ENCODE measurements around the gene SH3GLB1.

SH3GLB1 gene

DNA sequence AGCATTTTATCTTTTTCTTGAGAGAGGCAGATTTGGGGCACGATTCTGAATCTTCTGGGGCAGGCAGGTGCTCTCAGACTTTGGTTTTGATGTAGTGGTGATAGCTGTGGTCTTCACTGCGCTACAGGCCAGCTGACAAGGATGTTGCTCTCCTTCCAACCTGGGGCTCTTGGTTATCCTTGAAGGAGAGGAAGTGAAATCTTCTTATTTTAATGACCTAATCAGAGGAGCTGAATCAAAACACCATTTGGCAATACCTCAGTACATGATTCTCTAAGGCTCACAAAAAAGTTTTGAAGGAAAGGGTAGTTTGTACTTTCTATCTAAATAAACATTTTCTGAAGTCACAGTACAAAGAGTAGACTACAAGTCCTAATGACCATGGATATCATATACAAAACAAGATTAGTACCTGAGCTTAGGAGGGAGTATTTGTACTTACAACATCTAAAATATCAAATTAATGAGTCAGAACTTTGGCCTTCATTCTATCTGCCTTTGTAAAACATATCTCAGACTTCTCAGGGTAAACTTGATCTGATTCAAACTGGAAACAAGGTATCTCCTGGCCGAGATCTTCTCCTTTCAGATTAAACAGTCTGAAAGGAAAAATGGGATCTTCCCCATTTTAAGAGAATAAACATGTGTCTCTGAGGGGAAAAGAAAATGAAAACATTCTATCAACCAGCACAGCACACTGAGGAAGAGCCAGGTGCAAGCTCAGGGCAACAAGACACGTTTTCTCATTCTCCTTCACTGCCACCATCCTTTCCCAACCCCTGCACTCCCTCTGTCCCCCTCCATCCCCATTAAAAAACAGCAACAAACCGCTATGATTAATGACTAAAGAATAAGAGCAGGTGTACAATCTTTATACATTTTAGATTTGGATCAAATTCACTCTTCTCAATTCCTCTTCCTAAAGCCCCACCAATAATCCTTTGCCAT, 69.2 kb downstream of the SH3GLB1 start:
- no peak for DNase-seq (ENCODE audit: low read depth, low spot score)

DNA sequence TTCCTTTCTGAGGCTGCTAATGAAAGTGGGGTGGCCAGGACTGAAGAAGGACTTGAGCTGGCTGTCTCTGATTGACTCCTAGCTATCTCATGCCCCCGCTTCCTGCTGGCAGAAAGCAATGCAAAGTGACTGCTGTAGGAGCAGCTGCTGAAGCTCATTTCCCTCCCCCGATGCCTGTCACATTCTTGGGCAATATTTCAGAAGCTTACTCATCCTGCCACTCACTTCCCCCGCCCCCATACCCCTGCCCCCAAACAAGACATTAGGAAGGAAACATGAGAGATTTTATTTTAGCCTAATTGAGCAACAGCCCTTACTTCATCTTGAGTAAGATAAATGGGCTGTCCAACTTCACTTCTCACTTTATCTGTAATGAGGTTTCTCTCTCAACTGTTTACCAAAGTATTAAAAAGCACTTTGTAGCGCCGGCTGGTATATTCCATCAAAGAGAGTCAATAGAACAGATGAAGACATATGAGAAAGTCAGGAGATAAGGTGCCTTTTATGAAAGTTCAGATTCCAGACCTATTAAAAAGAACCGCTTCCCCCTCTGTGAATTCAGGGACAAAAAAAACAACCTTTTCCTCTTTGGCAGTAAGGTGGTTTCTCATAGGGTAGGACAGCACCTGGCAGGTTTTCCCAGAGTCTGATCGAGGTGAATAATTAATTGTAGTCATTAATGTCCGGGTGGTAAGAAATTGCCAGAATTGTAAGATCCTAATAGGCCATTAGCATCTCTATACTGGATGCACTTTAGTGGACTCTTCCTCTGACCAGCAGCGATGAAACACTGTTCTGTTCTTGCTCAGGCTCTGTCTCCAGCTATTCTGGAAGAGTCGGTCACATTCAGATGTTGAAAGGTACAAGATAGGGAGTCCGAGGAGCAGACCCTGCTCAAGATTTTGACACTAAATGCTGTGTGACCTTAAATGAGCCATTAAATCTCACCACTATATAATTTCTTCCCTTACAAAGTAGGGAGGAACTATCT, 70.2 kb downstream of the SH3GLB1 start:
- no peak for DNase-seq (ENCODE audit: low read depth, low spot score)

DNA sequence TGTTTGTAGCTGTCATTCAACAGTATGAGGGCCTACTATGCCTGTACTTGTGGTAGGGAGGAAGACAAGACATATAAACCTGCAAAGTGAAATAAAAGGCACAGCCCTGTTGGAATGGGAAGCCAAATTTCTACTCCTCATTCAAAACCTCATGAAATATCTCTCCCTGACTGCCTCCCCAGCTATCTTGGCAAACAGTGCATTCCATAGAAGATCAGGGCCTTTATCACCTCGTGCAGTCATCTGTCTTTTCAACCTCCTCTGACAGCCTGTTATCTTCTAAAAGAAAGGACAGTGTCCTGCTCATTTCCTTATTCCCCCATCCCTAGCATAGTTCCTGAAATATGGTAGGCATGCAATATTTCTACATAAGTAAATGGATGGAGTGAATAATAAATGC, 71.0 kb downstream of the SH3GLB1 start:
- DNase-seq (ENCODE audit: low read depth, low spot score), result no peak

DNA sequence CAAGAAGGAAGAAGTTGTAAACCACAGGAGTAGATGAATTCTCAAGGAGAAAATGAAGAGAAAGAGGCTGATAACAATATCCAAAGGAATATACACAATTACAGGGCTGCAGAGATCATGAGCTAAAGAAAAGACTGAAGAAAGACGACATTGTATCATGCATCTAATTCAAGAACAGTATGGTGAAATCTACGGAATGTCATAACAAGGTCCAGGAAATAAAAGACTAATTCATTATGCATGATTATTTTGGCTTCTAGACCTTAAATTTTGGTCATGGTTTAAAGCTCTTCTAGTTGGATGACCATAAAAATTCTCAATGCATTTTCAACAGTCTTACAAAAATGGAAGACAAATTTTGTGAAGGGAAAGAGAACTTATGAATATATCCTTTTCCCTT, 71.7 kb downstream of the SH3GLB1 start:
- DNase-seq (ENCODE audit: low read depth, low spot score), result no peak

- no peak for DNase-seq (ENCODE audit: low read depth, low spot score)
These were observed 74.3 kb downstream of the SH3GLB1 start for GRCh38 chr1:86778569-86779239.

- no peak for DNase-seq (ENCODE audit: low read depth, low spot score)
These were observed 75.2 kb downstream of the SH3GLB1 start for GRCh38 chr1:86779308-86780191.

- DNase-seq (ENCODE audit: low read depth, low spot score), result no peak
These were observed 78.1 kb downstream of the SH3GLB1 start for GRCh38 chr1:86782482-86782881.

GRCh38 chr1:86787621-86788020, 83.2 kb downstream of the SH3GLB1 start:
- DNase-seq (ENCODE audit: low read depth, low spot score), result no peak

DNA sequence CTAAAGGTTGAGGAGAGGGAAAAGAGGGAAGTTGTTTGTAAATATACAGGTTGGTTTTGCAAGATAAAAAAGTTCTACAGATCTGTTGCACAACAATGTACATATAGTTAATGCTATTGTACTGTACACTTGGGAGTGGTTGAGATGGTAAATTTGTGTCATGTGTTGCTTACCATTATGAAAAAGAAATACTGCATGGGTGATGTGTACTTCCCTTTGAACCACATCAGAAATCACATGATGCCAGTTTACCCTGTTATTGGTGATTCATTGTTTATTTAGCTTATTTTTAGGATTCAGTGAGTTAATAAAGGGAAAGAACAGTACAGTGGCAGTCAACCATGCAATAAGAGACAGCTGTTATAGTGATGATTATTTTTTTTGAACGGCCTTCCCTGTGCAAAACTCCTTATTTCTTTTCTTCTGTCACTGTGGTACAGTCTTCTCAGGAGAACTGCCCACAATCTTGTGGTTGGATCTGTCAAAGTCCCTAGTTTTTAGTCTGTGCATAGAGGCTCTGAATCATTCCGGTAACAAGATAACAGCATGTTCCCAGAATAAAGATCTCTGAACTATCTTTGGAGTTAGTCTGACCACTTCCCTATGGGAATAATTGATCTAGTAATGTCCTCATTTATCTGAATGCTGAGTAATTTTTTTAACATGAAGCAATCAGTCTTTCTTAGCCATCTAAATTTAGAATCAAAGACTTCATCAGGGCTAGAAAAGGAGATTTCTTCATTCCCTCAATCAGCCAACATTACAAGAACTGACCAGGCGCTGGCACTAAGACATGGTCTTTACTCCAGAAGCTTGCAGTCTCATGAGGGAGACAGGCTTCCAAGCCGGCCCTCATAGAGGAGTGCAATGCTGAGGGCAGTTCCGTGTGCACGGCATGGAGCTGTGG, 84.2 kb downstream of the SH3GLB1 start:
- DNase-seq (ENCODE audit: low read depth, low spot score), result no peak

DNA sequence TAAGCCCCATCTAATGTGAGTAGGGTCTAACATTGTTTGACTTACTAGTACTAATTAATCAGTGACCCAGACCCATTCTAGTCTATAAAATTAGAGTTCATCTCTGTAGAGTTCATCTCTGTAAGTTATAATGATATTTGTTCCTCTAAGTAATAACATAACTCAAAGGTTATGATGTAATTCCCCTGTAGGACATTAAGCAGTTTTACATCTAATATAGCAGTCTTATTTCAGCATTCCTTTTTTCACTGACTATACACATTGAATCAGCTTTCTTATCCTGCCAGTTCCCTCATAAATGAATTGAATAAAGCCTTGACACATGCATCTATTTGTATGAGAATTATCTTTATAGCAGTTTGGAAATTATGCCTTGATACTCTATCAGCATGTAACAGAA, 90.9 kb downstream of the SH3GLB1 start:
- DNase-seq (ENCODE audit: low read depth, low spot score), result no peak

Data from brain pericyte (primary cell).